Endothelial cell of hepatic sinusoid (primary cell): ENCODE data around the gene RAPGEFL1.

Experiments
- in situ Hi-C: cut with HindIII; loops from 2 replicates; pipeline ENCODE4 v1.10.0; 2017; ENCODE audit warnings: low sequenced_read_pairs

Gene RAPGEFL1

GRCh38 chr17:40173091-40173777 lies 4.0 kb upstream of the RAPGEFL1 start:
- in situ Hi-C loops = loop anchor here (10.0 kb wide), 1 partner anchor 352 kb away; no protein-coding TSS in a partner anchor

GRCh38 chr17:40173778-40174135 lies 3.5 kb upstream of the RAPGEFL1 start:
- in situ Hi-C loops = loop anchor here (10.0 kb wide), 1 partner anchor 351 kb away; no protein-coding TSS in a partner anchor

GRCh38 chr17:40174514-40174913 lies 2.8 kb upstream of the RAPGEFL1 start:
- in situ Hi-C loops = loop anchor here (10.0 kb wide), 1 partner anchor 350 kb away; no protein-coding TSS in a partner anchor

GRCh38 chr17:40175928-40176753 lies 1.1 kb upstream of the RAPGEFL1 start:
- in situ Hi-C loops = loop anchor here (5.0 to 10.0 kb wide), 4 partner anchors 74 to 349 kb away; partner anchors contain the start of gene NR1D1

- in situ Hi-C loops = loop anchor here (5.0 to 10.0 kb wide), 4 partner anchors 74 to 348 kb away; partner anchors contain the start of gene NR1D1
Observed at GRCh38 chr17:40176754-40177110, 538 bp upstream of the RAPGEFL1 start.

- in situ Hi-C loops = loop anchor here (5.0 to 10.0 kb wide), 4 partner anchors 76 to 347 kb away; partner anchors contain the start of gene NR1D1
Observed at GRCh38 chr17:40178021-40178601, 841 bp downstream of the RAPGEFL1 start.

- in situ Hi-C loops = loop anchor here (5.0 to 10.0 kb wide), 4 partner anchors 76 to 346 kb away; partner anchors contain the start of gene NR1D1
Observed at GRCh38 chr17:40178660-40179059, 1.4 kb downstream of the RAPGEFL1 start.

- in situ Hi-C loops = loop anchor here (5.0 to 10.0 kb wide), 4 partner anchors 78 to 345 kb away; partner anchors contain the start of gene NR1D1
Observed at GRCh38 chr17:40179923-40180659, 2.8 kb downstream of the RAPGEFL1 start.

- in situ Hi-C loops = no loop called here
Observed at GRCh38 chr17:40180694-40181093, 3.4 kb downstream of the RAPGEFL1 start.

GRCh38 chr17:40181205-40181604 lies 3.9 kb downstream of the RAPGEFL1 start:
- in situ Hi-C loops = no loop called here

- in situ Hi-C loops = no loop called here
Observed at GRCh38 chr17:40182606-40183005, 5.3 kb downstream of the RAPGEFL1 start.

- in situ Hi-C loops = no loop called here
Observed at GRCh38 chr17:40187238-40187637, 10.0 kb downstream of the RAPGEFL1 start.

- in situ Hi-C loops = no loop called here
Observed at GRCh38 chr17:40188694-40189093, 11.4 kb downstream of the RAPGEFL1 start.

GRCh38 chr17:40190197-40191021 lies 13.1 kb downstream of the RAPGEFL1 start:
- in situ Hi-C loops = loop anchor here (5.0 to 10.0 kb wide), 2 partner anchors 52 to 106 kb away; no protein-coding TSS in a partner anchor

- in situ Hi-C loops = loop anchor here (5.0 to 10.0 kb wide), 2 partner anchors 51 to 107 kb away; no protein-coding TSS in a partner anchor
Observed at GRCh38 chr17:40191237-40192208, 14.3 kb downstream of the RAPGEFL1 start.

GRCh38 chr17:40192961-40193360 lies 15.7 kb downstream of the RAPGEFL1 start:
- in situ Hi-C loops = loop anchor here (5.0 to 10.0 kb wide), 2 partner anchors 49 to 108 kb away; no protein-coding TSS in a partner anchor

GRCh38 chr17:40194821-40195220 lies 17.6 kb downstream of the RAPGEFL1 start:
- in situ Hi-C loops = loop anchor here (5.0 to 10.0 kb wide), 2 partner anchors 47 to 110 kb away; no protein-coding TSS in a partner anchor

GRCh38 chr17:40197550-40197949 lies 20.3 kb downstream of the RAPGEFL1 start:
- in situ Hi-C loops = loop anchor here (10.0 kb wide), 1 partner anchor 113 kb away; no protein-coding TSS in a partner anchor
